Lung (tissue), 12 donors: ENCODE results near the gene TOGARAM2. TPM values are rescaled to one million over a fixed set of nuclear protein-coding genes. Genes with fewer than 3 reads are reported as not detected.

Source experiments
- ATAC-seq: fragments of 200-7000 bp; cut with Tn5 transposase; one replicate; pipeline ENCODE4 v1.9.1; 2020; ENCODE audit warnings: moderate number of reproducible peaks; ENCODE audit not compliant: insufficient read depth, low FRiP score
- DNase-seq, 3 donors: peaks; one replicate each; pipeline ENCODE4 v3.0.0-alpha.2; 2013 to 2017
- H3K27ac ChIP-seq, 2 donors: one replicate each; pipeline ENCODE4 v1.5.1; 2013; ENCODE audit warnings: mild to moderate bottlenecking in 2 of 2, moderate library complexity in 2 of 2, control low read depth in 1 of 2, inconsistent platforms in 1 of 2, low read depth in 1 of 2, low read length in 1 of 2
- H3K27me3 ChIP-seq, 3 donors: one replicate each; pipeline ENCODE4 v1.5.1; 2013; ENCODE audit warnings: low read length in 2 of 3; ENCODE audit not compliant: control insufficient read depth in 3 of 3, insufficient read depth in 3 of 3
- H3K36me3 ChIP-seq, 4 donors: one replicate each; pipeline ENCODE4 v1.5.1; 2013; ENCODE audit warnings: low read length in 4 of 4, mild to moderate bottlenecking in 1 of 4, moderate library complexity in 1 of 4; ENCODE audit not compliant: control insufficient read depth in 4 of 4, insufficient read depth in 4 of 4
- H3K4me1 ChIP-seq, 5 donors: one replicate each; pipeline ENCODE4 v1.5.1; 2013; ENCODE audit warnings: low read length in 5 of 5, mild to moderate bottlenecking in 2 of 5, moderate library complexity in 1 of 5; ENCODE audit not compliant: control insufficient read depth in 5 of 5, insufficient read depth in 5 of 5
- H3K4me3 ChIP-seq: one replicate; pipeline ENCODE4 v1.5.1; 2013; ENCODE audit warnings: mild to moderate bottlenecking, control low read depth, moderate library complexity
- H3K9ac ChIP-seq, 2 donors: one replicate each; pipeline ENCODE4 v1.5.1; 2013; ENCODE audit warnings: low read length in 2 of 2, control low read depth in 1 of 2; ENCODE audit not compliant: insufficient read depth in 1 of 2
- H3K9me3 ChIP-seq, 4 donors: one replicate each; pipeline ENCODE4 v1.5.1; 2013; ENCODE audit warnings: low read length in 3 of 4, mild to moderate bottlenecking in 1 of 4, moderate library complexity in 1 of 4; ENCODE audit not compliant: control insufficient read depth in 4 of 4, insufficient read depth in 3 of 4
- CTCF ChIP-seq: IDR thresholded peaks from 2 replicates; pipeline ENCODE4 v1.5.1; 2012; ENCODE audit warnings: mild to moderate bottlenecking; ENCODE audit errors: control extremely low read depth, extremely low read depth
- WGBS, 2 donors: extraction: QIAGEN DNeasy Blood & Tissue Kit; methylation state at CpG; one replicate each; pipeline ENCODE4 v1.1.7; 2013; 5-methylcytosine and 5-hydroxymethylcytosine counted together
- polyA plus RNA-seq, 2 donors: library from polyadenylated mRNA; stranded (reverse); fragments of 200-250 nt; gene quantifications; one replicate each; pipeline ENCODE4 v1.2.1, GENCODE V29; 2013
- total RNA-seq, 2 donors: library from RNA; depleted of rRNA in 1 of 2; stranded (reverse); fragments of >200 nt in 1 of 2; gene quantifications; one replicate each; pipeline ENCODE4 v1.2.1, GENCODE V29; 2014 to 2021
- donor health status: control.
- donor health status: control.
- donor health status: Bipolar disorder and iron deficiency.
- donor health status: healthy.
- donor health status: DM: yes; HTN: yes; CAD: no.

TOGARAM2 gene
- total and polyA plus RNA-seq, 4 donors: 7.0 to 19.8 (median 8.6) TPM

GRCh38 chr2:29068513-29068912, 87.4 kb downstream of the TOGARAM2 start:
- Histone ChIP-seq H3K36me3 (no peaks in the 10 kb centered on the region), H3K27ac (no peak overlapping the region), H3K9me3 (no peaks in the 10 kb centered on the region), H3K4me1 (peaks cover 0 to 31% (median 13%) of the 10 kb centered on the region in 5 donors), H3K4me3 (no peak overlapping the region), H3K27me3 (no peaks in the 10 kb centered on the region), H3K9ac (no peak overlapping the region)
- TF ChIP-seq CTCF: no peak
- 70 to 81% methylated on average over 7 of the region's 7 CpGs for WGBS, 2 donors
- DNase-seq (no peak), ATAC-seq (no peak)

GRCh38 chr2:29070526-29070925, 89.4 kb downstream of the TOGARAM2 start:
- WGBS, 2 donors: 80 to 90% methylated on average over 12 of the region's 12 CpGs
- TF ChIP-seq CTCF: no peak
- ATAC-seq: no peak

GRCh38 chr2:29071032-29071975, 90.2 kb downstream of the TOGARAM2 start:
- Histone ChIP-seq H3K4me3 (no peak overlapping the region), H3K9ac (no peak overlapping the region), H3K36me3 (no peaks in the 10 kb centered on the region), H3K27ac (no peak overlapping the region), H3K27me3 (no peaks in the 10 kb centered on the region), H3K4me1 (peaks cover 0 to 5% (median 0%) of the 10 kb centered on the region in 5 donors), H3K9me3 (no peaks in the 10 kb centered on the region)
- DNase-seq (no peak), ATAC-seq (no peak)
- WGBS, 2 donors: 83 to 88% methylated on average over 19 of the region's 19 CpGs
- no peak for TF ChIP-seq CTCF

More at GRCh38 chr2:29070526-29070925, 89.4 kb downstream of the TOGARAM2 start:
- Histone ChIP-seq H3K4me1 (peaks cover 0 to 11% (median 0%) of the 10 kb centered on the region in 5 donors), H3K27ac (no peak overlapping the region), H3K4me3 (no peak overlapping the region), H3K36me3 (no peaks in the 10 kb centered on the region), H3K9me3 (no peaks in the 10 kb centered on the region), H3K27me3 (no peaks in the 10 kb centered on the region), H3K9ac (no peak overlapping the region)
- DNase-seq: no peak
